ENCODE data around the gene GNG7.

Gene GNG7

GRCh38 chr19:2631213-2631821, 71.2 kb downstream of the GNG7 start:
- Histone ChIP-seq H2BK5ac (ENCODE audit: low read depth, low read length, poor library complexity) (no peak overlapping the region), H2BK12ac (ENCODE audit: low read length) (no peak overlapping the region), H4K91ac (ENCODE audit: low read depth, low read length) (no peak overlapping the region), H3K18ac (ENCODE audit: low read length) (no peak overlapping the region), H3K14ac (ENCODE audit: low read length) (no peak overlapping the region), H3K27ac (ENCODE audit: low read depth, low read length) (no peak overlapping the region), H3K9ac (ENCODE audit: low read length) (no peak overlapping the region), H4K12ac (ENCODE audit: low read depth, low read length) (no peak overlapping the region), H2AK5ac (ENCODE audit: low read length) (no peak overlapping the region), H3K23ac (ENCODE audit: low read length) (no peak overlapping the region), H2AFZ (ENCODE audit: insufficient read depth, low read length, poor library complexity) (no peak overlapping the region), H3K4ac (ENCODE audit: low read depth, low read length) (no peak overlapping the region), H2BK120ac (ENCODE audit: insufficient read depth, low read length, poor library complexity) (no peak overlapping the region), H3K4me3 (ENCODE audit: low read depth, low read length) (no peak overlapping the region), H3K9me3 (ENCODE audit: insufficient read depth, low read depth, low read length) (peaks cover 3% of the 10 kb centered on the region), H3K79me2 (ENCODE audit: control insufficient read depth, insufficient read depth, low read length, poor library complexity) (no peaks in the 10 kb centered on the region), H3K36me3 (ENCODE audit: control insufficient read depth in 1 of 2, insufficient read depth in 2 of 2, low read length in 2 of 2) (no peaks in the 10 kb centered on the region), H3K4me1 (ENCODE audit: control insufficient read depth in 1 of 2, insufficient read depth in 2 of 2, low read length in 2 of 2) (peaks cover 0 to 4% of the 10 kb centered on the region in 2 experiments), H4K8ac (ENCODE audit: low read depth, low read length) (no peak overlapping the region), H3K27me3 (ENCODE audit: insufficient read depth, low read length) (peaks cover 3% of the 10 kb centered on the region), H3K4me2 (ENCODE audit: low read length) (no peak overlapping the region), H3K79me1 (ENCODE audit: low read length) (no peaks in the 10 kb centered on the region)
- no CpG with 5 or more reads among the region's 4 CpGs for WGBS (ENCODE audit: extremely low coverage, insufficient coverage, insufficient read length)
- DNase-seq = peak in 1 of 2 donors; percentile 60

GRCh38 chr19:2630352-2631001, 72.0 kb downstream of the GNG7 start:
- H4K8ac ChIP-seq (ENCODE audit: low read depth, low read length) = no peak overlapping the region
- no peak overlapping the region for H2AFZ ChIP-seq (ENCODE audit: insufficient read depth, low read length, poor library complexity)
- H4K91ac ChIP-seq (ENCODE audit: low read depth, low read length) = no peak overlapping the region
- peaks cover 3% of the 10 kb centered on the region for H3K9me3 ChIP-seq (ENCODE audit: insufficient read depth, low read depth, low read length)
- no peak overlapping the region for H3K23ac ChIP-seq (ENCODE audit: low read length)
- DNase-seq = no peak
- no peak overlapping the region for H3K14ac ChIP-seq (ENCODE audit: low read length)
- H3K27ac ChIP-seq (ENCODE audit: low read depth, low read length) = no peak overlapping the region
- no peak overlapping the region for H3K4ac ChIP-seq (ENCODE audit: low read depth, low read length)
- H3K18ac ChIP-seq (ENCODE audit: low read length) = no peak overlapping the region
- no peak overlapping the region for H2BK120ac ChIP-seq (ENCODE audit: insufficient read depth, low read length, poor library complexity)
- no peaks in the 10 kb centered on the region for H3K36me3 ChIP-seq (ENCODE audit: control insufficient read depth in 1 of 2, insufficient read depth in 2 of 2, low read length in 2 of 2)
- no peak overlapping the region for H4K12ac ChIP-seq (ENCODE audit: low read depth, low read length)
- peaks cover 0 to 4% of the 10 kb centered on the region in 2 experiments for H3K4me1 ChIP-seq (ENCODE audit: control insufficient read depth in 1 of 2, insufficient read depth in 2 of 2, low read length in 2 of 2)
- H3K79me2 ChIP-seq (ENCODE audit: control insufficient read depth, insufficient read depth, low read length, poor library complexity) = no peaks in the 10 kb centered on the region
- H2BK5ac ChIP-seq (ENCODE audit: low read depth, low read length, poor library complexity) = no peak overlapping the region
- WGBS (ENCODE audit: extremely low coverage, insufficient coverage, insufficient read length) = no CpG with 5 or more reads among the region's 6 CpGs
- no peak overlapping the region for H3K4me2 ChIP-seq (ENCODE audit: low read length)
- H2BK12ac ChIP-seq (ENCODE audit: low read length) = no peak overlapping the region
- H3K27me3 ChIP-seq (ENCODE audit: insufficient read depth, low read length) = peaks cover 3% of the 10 kb centered on the region
- H3K79me1 ChIP-seq (ENCODE audit: low read length) = no peaks in the 10 kb centered on the region
- no peak overlapping the region for H3K4me3 ChIP-seq (ENCODE audit: low read depth, low read length)
- H3K9ac ChIP-seq (ENCODE audit: low read length) = no peak overlapping the region
- H2AK5ac ChIP-seq (ENCODE audit: low read length) = no peak overlapping the region

GRCh38 chr19:2629491-2630351, 72.8 kb downstream of the GNG7 start:
- Histone ChIP-seq H3K36me3 (ENCODE audit: control insufficient read depth in 1 of 2, insufficient read depth in 2 of 2, low read length in 2 of 2) (no peaks in the 10 kb centered on the region), H3K27ac (ENCODE audit: low read depth, low read length) (no peak overlapping the region), H2AK5ac (ENCODE audit: low read length) (no peak overlapping the region), H4K8ac (ENCODE audit: low read depth, low read length) (no peak overlapping the region), H3K79me2 (ENCODE audit: control insufficient read depth, insufficient read depth, low read length, poor library complexity) (no peaks in the 10 kb centered on the region), H2BK12ac (ENCODE audit: low read length) (no peak overlapping the region), H3K27me3 (ENCODE audit: insufficient read depth, low read length) (peaks cover 3% of the 10 kb centered on the region), H3K4ac (ENCODE audit: low read depth, low read length) (no peak overlapping the region), H2BK5ac (ENCODE audit: low read depth, low read length, poor library complexity) (no peak overlapping the region), H3K79me1 (ENCODE audit: low read length) (no peaks in the 10 kb centered on the region), H2BK120ac (ENCODE audit: insufficient read depth, low read length, poor library complexity) (no peak overlapping the region), H4K12ac (ENCODE audit: low read depth, low read length) (no peak overlapping the region), H2AFZ (ENCODE audit: insufficient read depth, low read length, poor library complexity) (no peak overlapping the region), H3K4me2 (ENCODE audit: low read length) (no peak overlapping the region), H4K91ac (ENCODE audit: low read depth, low read length) (no peak overlapping the region), H3K4me1 (ENCODE audit: control insufficient read depth in 1 of 2, insufficient read depth in 2 of 2, low read length in 2 of 2) (peaks cover 0 to 5% of the 10 kb centered on the region in 2 experiments), H3K23ac (ENCODE audit: low read length) (no peak overlapping the region), H3K9ac (ENCODE audit: low read length) (no peak overlapping the region), H3K14ac (ENCODE audit: low read length) (no peak overlapping the region), H3K4me3 (ENCODE audit: low read depth, low read length) (no peak overlapping the region), H3K18ac (ENCODE audit: low read length) (no peak overlapping the region), H3K9me3 (ENCODE audit: insufficient read depth, low read depth, low read length) (peaks cover 3% of the 10 kb centered on the region)
- no peak for DNase-seq
- no CpG with 5 or more reads among the region's 16 CpGs for WGBS (ENCODE audit: extremely low coverage, insufficient coverage, insufficient read length)

- no CpG with 5 or more reads among the region's 8 CpGs for WGBS (ENCODE audit: extremely low coverage, insufficient coverage, insufficient read length)
- Histone ChIP-seq H2AK5ac (ENCODE audit: low read length) (no peak overlapping the region), H3K4me1 (ENCODE audit: control insufficient read depth in 1 of 2, insufficient read depth in 2 of 2, low read length in 2 of 2) (peaks cover 0 to 8% of the 10 kb centered on the region in 2 experiments), H2AFZ (ENCODE audit: insufficient read depth, low read length, poor library complexity) (no peak overlapping the region), H3K79me2 (ENCODE audit: control insufficient read depth, insufficient read depth, low read length, poor library complexity) (no peaks in the 10 kb centered on the region), H3K36me3 (ENCODE audit: control insufficient read depth in 1 of 2, insufficient read depth in 2 of 2, low read length in 2 of 2) (no peaks in the 10 kb centered on the region), H3K27ac (ENCODE audit: low read depth, low read length) (no peak overlapping the region), H3K9me3 (ENCODE audit: insufficient read depth, low read depth, low read length) (peaks cover 3% of the 10 kb centered on the region), H3K9ac (ENCODE audit: low read length) (no peak overlapping the region), H3K27me3 (ENCODE audit: insufficient read depth, low read length) (peaks cover 3% of the 10 kb centered on the region), H3K79me1 (ENCODE audit: low read length) (no peaks in the 10 kb centered on the region), H2BK120ac (ENCODE audit: insufficient read depth, low read length, poor library complexity) (no peak overlapping the region), H3K14ac (ENCODE audit: low read length) (no peak overlapping the region), H4K12ac (ENCODE audit: low read depth, low read length) (no peak overlapping the region), H3K23ac (ENCODE audit: low read length) (no peak overlapping the region), H2BK12ac (ENCODE audit: low read length) (no peak overlapping the region), H3K4me3 (ENCODE audit: low read depth, low read length) (no peak overlapping the region), H3K4ac (ENCODE audit: low read depth, low read length) (no peak overlapping the region), H3K4me2 (ENCODE audit: low read length) (no peak overlapping the region), H4K91ac (ENCODE audit: low read depth, low read length) (no peak overlapping the region), H4K8ac (ENCODE audit: low read depth, low read length) (no peak overlapping the region), H3K18ac (ENCODE audit: low read length) (no peak overlapping the region), H2BK5ac (ENCODE audit: low read depth, low read length, poor library complexity) (no peak overlapping the region)
- DNase-seq = no peak
These were observed 73.9 kb downstream of the GNG7 start for GRCh38 chr19:2628597-2628996.
